Measurements from ENCODE around the gene C12orf57.

Gene C12orf57

DNA sequence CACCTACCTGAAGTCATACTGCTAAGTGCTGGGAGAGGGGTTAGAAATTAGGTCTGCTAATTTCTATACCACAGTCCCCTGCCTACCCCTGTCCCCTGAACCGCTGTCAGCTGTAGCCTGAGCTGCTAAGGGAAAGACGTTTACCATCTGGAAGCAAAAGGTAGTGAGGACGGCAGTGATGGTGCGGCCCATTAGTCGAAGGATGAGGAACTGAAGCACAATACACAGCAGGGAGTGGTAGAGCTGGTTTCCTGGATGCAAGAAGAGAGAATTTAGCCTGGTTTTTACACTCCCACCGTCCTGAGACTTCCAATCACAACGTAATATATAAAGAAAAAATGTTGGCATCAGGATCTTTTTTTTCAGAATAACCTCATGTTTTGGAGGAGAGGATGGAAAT lies 38.7 kb downstream of the C12orf57 start:
- no peak for DNase-seq (ENCODE audit: low read depth, low spot score)
- Histone ChIP-seq H3K4me1 (ENCODE audit: control insufficient read depth, insufficient read depth, low read length) (no peaks in the 10 kb centered on the region), H3K4me3 (ENCODE audit: low read length) (no peak overlapping the region), H3K27ac (ENCODE audit: low read length) (no peak overlapping the region), H3K27me3 (ENCODE audit: control insufficient read depth, insufficient read depth, low read length) (no peaks in the 10 kb centered on the region), H3K36me3 (ENCODE audit: control insufficient read depth, insufficient read depth, low read length) (peaks cover 6% of the 10 kb centered on the region; the same call in 1 of the 2 replicates), H3K9me3 (ENCODE audit: control insufficient read depth, insufficient read depth, low read length) (no peaks in the 10 kb centered on the region)
- WGBS (ENCODE audit: insufficient coverage, insufficient read length), result no CpG with 5 or more reads among the region's 7 CpGs

DNA sequence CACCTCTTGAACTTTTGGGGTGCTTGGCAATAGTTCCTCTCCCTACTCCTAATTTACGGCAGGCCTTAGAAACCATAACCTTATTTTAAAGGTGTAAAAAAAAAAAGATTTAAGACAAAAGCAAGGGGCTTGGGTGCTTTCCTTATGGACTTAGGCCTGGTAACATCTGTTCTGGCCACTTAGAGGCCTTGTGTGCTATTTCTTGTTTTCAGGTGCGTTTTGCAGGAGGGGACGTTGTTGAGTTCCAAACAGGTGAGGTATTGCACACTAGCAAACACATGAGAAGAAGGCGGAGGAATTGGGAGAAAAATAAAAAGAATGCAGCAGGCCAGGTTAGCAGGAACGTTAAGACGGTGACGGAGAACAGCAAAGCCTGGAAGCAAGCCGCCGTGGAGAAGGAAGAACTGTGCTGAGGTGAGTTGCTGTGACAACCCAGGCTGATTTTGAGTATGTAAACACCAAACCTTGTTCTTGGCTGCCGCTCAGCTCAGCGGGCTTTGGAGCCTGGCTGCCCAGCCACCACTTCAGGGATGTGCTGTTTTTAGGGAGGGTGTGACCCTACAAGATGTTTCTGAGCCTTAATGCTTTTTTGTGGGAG lies 44.2 kb downstream of the C12orf57 start:
- H3K36me3 ChIP-seq (ENCODE audit: control insufficient read depth, insufficient read depth, low read length), result no peaks in the 10 kb centered on the region; the same call in 1 of the 2 replicates
- no peak overlapping the region for H3K4me3 ChIP-seq (ENCODE audit: low read length)
- no peaks in the 10 kb centered on the region for H3K9me3 ChIP-seq (ENCODE audit: control insufficient read depth, insufficient read depth, low read length)
- no peak for DNase-seq (ENCODE audit: low read depth, low spot score)
- no peak overlapping the region for H3K27ac ChIP-seq (ENCODE audit: low read length)
- WGBS (ENCODE audit: insufficient coverage, insufficient read length), result no CpG with 5 or more reads among the region's 11 CpGs
- no peaks in the 10 kb centered on the region for H3K4me1 ChIP-seq (ENCODE audit: control insufficient read depth, insufficient read depth, low read length)
- H3K27me3 ChIP-seq (ENCODE audit: control insufficient read depth, insufficient read depth, low read length), result no peaks in the 10 kb centered on the region

Measured in iPS DF 6.9 (cell line).